ENCODE data around the gene LCE1D.

The LCE1D gene

DNA sequence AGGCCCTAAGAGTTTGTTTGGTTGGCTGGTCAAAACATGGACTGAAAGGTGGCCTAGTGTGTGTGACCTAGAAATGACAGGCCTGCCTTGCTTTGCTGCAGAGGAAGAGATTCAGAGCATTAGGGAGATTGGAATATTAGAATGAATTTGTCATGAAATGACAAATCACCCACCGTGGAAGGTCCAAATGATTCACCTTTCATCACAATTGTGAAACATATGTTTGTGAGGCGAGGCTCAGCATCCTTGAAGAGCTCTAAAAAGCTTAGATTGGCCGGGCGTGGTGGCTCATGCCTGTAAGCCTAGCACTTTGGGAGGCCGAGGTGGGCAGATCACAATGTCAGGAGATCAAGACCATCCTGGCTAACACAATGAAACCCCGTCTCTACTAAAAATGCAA is 20.8 kb downstream of the LCE1D start:
- DNase-seq, result no peak

- no peak for DNase-seq
Observed at GRCh38 chr1:152823294-152823693, 26.8 kb downstream of the LCE1D start.

DNA sequence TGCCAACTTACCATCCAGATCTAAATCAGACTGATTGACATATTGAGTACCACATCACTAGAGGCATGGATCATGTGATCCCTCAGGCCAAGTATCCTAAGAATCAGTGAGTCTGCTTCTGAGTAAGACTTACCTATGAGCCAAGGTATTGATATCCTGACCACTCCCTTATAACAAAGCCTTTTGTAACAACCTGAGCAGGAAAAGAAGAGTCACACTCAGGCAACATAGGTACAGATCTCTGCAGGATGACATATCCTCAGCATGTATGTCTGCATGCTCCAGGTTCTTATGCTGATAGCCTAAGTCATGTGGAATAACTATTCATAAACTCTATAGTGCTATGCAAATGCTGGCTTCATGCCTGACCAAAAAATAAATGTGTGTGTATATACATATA is 28.4 kb downstream of the LCE1D start:
- no peak for DNase-seq

GRCh38 chr1:152827173-152827572 is 30.7 kb downstream of the LCE1D start, which contains the start of gene LCE1A:
TSS of gene LCE1A (plus strand) at chr1:152827473. CDS start at chr1:152827473, 0 bp downstream.
- no peak for DNase-seq

DNA sequence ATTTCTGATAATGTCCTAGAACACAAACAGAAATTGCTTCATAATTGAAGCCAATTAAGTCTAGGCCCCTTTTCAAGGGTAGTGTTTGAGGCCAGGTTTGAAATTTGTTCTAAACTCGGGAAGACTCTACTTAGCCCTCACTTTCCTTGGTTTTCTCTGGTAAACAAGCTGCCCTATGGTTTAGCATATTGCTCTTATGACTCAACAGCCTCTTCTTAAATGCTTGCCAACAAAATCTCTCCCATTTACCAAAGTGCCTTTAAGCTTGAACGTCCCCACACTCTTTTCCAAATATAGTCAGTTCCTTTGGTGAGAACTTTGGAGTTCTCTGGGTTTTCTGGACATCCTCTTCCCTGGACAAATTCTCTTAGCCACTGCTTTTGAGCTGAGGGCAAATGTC is 40.3 kb downstream of the LCE1D start:
- DNase-seq, result no peak

- DNase-seq, result no peak
Observed at GRCh38 chr1:152842556-152842955, 46.0 kb downstream of the LCE1D start, which contains the start of gene LCE6A. TSS of gene LCE6A (plus strand) at chr1:152842856. CDS start at chr1:152843521, 665 bp downstream.
